Right kidney (tissue), 9 donors: Measurements from ENCODE around the gene TAGLN2.

ENCODE experiments used
- DNase-seq: peaks from one replicate; pipeline ENCODE4 v3.0.0-alpha.2; 2016
- long read RNA-seq, 8 donors: transcript quantifications; one replicate each; lab custom pipeline, GENCODE V29; 2026

TAGLN2 gene
- long read RNA-seq, donor 1, transcript TAGLN2-203 (5 exons, 1,604 nt) = major isoform, 67 of 86 reads
- long read RNA-seq, donor 1, partial matches to known transcripts = 19 of 86 reads
- long read RNA-seq, donor 1, other reads (novel, unspliced or antisense) = 0 of 86 reads
- long read RNA-seq, donor 2, transcript TAGLN2-203 (5 exons, 1,604 nt) = major isoform, 27 of 35 reads
- long read RNA-seq, donor 2, partial matches to known transcripts = 8 of 35 reads
- long read RNA-seq, donor 2, other reads (novel, unspliced or antisense) = 0 of 35 reads
- long read RNA-seq, donor 3, transcript TAGLN2-203 (5 exons, 1,604 nt) = major isoform, 25 of 32 reads
- long read RNA-seq, donor 3, partial matches to known transcripts = 7 of 32 reads
- long read RNA-seq, donor 3, other reads (novel, unspliced or antisense) = 0 of 32 reads
- long read RNA-seq, donor 4, transcript TAGLN2-203 (5 exons, 1,604 nt) = major isoform, 40 of 58 reads
- long read RNA-seq, donor 4, partial matches to known transcripts = 18 of 58 reads
- long read RNA-seq, donor 4, other reads (novel, unspliced or antisense) = 0 of 58 reads
- long read RNA-seq, donor 5, transcript TAGLN2-203 (5 exons, 1,604 nt) = major isoform, 37 of 50 reads
- long read RNA-seq, donor 5, partial matches to known transcripts = 13 of 50 reads
- long read RNA-seq, donor 5, other reads (novel, unspliced or antisense) = 0 of 50 reads
- long read RNA-seq, donor 6, transcript TAGLN2-203 (5 exons, 1,604 nt) = major isoform, 44 of 58 reads
- long read RNA-seq, donor 6, partial matches to known transcripts = 14 of 58 reads
- long read RNA-seq, donor 6, other reads (novel, unspliced or antisense) = 0 of 58 reads
- long read RNA-seq, donor 7, transcript TAGLN2-203 (5 exons, 1,604 nt) = major isoform, 58 of 82 reads
- long read RNA-seq, donor 7, partial matches to known transcripts = 24 of 82 reads
- long read RNA-seq, donor 7, other reads (novel, unspliced or antisense) = 0 of 82 reads
- long read RNA-seq, donor 8, transcript TAGLN2-203 (5 exons, 1,604 nt) = major isoform, 56 of 68 reads
- long read RNA-seq, donor 8, partial matches to known transcripts = 12 of 68 reads
- long read RNA-seq, donor 8, other reads (novel, unspliced or antisense) = 0 of 68 reads

GRCh38 chr1:159924791-159925718, at the start of gene TAGLN2:
TSS of gene TAGLN2 (minus strand) at chr1:159925507. CDS start at chr1:159920509, 4,998 bp downstream.
- DNase-seq = peak; percentile 85

GRCh38 chr1:159974350-159974965, 49.2 kb upstream of the TAGLN2 start:
- no peak for DNase-seq

- DNase-seq = no peak
These were observed 48.1 kb upstream of the TAGLN2 start for GRCh38 chr1:159973350-159973940.

GRCh38 chr1:159972443-159973205, 47.3 kb upstream of the TAGLN2 start:
- no peak for DNase-seq

- no peak for DNase-seq
These were observed 45.6 kb upstream of the TAGLN2 start for GRCh38 chr1:159970932-159971342.

- DNase-seq = no peak
These were observed 43.6 kb upstream of the TAGLN2 start for GRCh38 chr1:159968901-159969300.

GRCh38 chr1:159965263-159965662, 40.0 kb upstream of the TAGLN2 start:
- DNase-seq = no peak

GRCh38 chr1:159964144-159964543, 38.8 kb upstream of the TAGLN2 start:
- DNase-seq = no peak

GRCh38 chr1:159962176-159962575, 36.9 kb upstream of the TAGLN2 start:
- no peak for DNase-seq

- no peak for DNase-seq
These were observed 36.3 kb upstream of the TAGLN2 start for GRCh38 chr1:159961636-159962035.

- DNase-seq = no peak
These were observed 35.5 kb upstream of the TAGLN2 start for GRCh38 chr1:159960721-159961381.

- no peak for DNase-seq
These were observed 34.1 kb upstream of the TAGLN2 start for GRCh38 chr1:159959451-159959850.

GRCh38 chr1:159958719-159959380, 33.5 kb upstream of the TAGLN2 start:
- DNase-seq = no peak

- DNase-seq = no peak
These were observed 32.5 kb upstream of the TAGLN2 start for GRCh38 chr1:159957824-159958268.

GRCh38 chr1:159955456-159955855, 30.1 kb upstream of the TAGLN2 start:
- DNase-seq = no peak

- no peak for DNase-seq
These were observed 28.5 kb upstream of the TAGLN2 start, which contains the start of gene SLAMF9 for GRCh38 chr1:159953536-159954515. TSS of gene SLAMF9 (minus strand) at chr1:159954237. CDS start at chr1:159954137, 100 bp downstream.

- no peak for DNase-seq
These were observed 27.6 kb upstream of the TAGLN2 start for GRCh38 chr1:159952932-159953331.
